Suprapubic skin (tissue), 3 donors: ENCODE measurements around the gene CYP19A1.

Experiments
- EP300 ChIP-seq: sonication (generic); formaldehyde crosslinking; IDR thresholded peaks from one replicate; pipeline ENCODE4 v1.6.1; 2017; ENCODE audit warnings: antibody characterized with exemption
- POLR2A ChIP-seq, 2 donors: fragments of 450-650 bp; IDR thresholded peaks; one replicate each; pipeline ENCODE4 v1.6.1; 2017; ENCODE audit warnings: antibody characterized with exemption in 2 of 2, mild to moderate bottlenecking in 2 of 2, moderate library complexity in 2 of 2
- TF ChIP-seq, protein P1 (sequence below), 2 donors: fragments of 200-600 bp in 1 of 2; fragments of 450-650 bp in 1 of 2; sonication (generic) in 1 of 2; IDR thresholded peaks; one replicate each; pipeline ENCODE4 v1.5.1; 2016 to 2019; ENCODE audit warnings: antibody characterized with exemption in 2 of 2, mild to moderate bottlenecking in 1 of 2, moderate library complexity in 1 of 2

- TF ChIP-seq, protein P1, sequence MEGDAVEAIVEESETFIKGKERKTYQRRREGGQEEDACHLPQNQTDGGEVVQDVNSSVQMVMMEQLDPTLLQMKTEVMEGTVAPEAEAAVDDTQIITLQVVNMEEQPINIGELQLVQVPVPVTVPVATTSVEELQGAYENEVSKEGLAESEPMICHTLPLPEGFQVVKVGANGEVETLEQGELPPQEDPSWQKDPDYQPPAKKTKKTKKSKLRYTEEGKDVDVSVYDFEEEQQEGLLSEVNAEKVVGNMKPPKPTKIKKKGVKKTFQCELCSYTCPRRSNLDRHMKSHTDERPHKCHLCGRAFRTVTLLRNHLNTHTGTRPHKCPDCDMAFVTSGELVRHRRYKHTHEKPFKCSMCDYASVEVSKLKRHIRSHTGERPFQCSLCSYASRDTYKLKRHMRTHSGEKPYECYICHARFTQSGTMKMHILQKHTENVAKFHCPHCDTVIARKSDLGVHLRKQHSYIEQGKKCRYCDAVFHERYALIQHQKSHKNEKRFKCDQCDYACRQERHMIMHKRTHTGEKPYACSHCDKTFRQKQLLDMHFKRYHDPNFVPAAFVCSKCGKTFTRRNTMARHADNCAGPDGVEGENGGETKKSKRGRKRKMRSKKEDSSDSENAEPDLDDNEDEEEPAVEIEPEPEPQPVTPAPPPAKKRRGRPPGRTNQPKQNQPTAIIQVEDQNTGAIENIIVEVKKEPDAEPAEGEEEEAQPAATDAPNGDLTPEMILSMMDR (IDR thresholded peaks at IDR 0.05) = no peak
- no peak for TF ChIP-seq EP300
- TF ChIP-seq POLR2A (IDR thresholded peaks at IDR 0.05) = no peak
Measured at GRCh38 chr15:51184627-51185026, 153.8 kb downstream of the CYP19A1 start.
